ENCODE data around the gene NRARP.

The NRARP gene

DNA sequence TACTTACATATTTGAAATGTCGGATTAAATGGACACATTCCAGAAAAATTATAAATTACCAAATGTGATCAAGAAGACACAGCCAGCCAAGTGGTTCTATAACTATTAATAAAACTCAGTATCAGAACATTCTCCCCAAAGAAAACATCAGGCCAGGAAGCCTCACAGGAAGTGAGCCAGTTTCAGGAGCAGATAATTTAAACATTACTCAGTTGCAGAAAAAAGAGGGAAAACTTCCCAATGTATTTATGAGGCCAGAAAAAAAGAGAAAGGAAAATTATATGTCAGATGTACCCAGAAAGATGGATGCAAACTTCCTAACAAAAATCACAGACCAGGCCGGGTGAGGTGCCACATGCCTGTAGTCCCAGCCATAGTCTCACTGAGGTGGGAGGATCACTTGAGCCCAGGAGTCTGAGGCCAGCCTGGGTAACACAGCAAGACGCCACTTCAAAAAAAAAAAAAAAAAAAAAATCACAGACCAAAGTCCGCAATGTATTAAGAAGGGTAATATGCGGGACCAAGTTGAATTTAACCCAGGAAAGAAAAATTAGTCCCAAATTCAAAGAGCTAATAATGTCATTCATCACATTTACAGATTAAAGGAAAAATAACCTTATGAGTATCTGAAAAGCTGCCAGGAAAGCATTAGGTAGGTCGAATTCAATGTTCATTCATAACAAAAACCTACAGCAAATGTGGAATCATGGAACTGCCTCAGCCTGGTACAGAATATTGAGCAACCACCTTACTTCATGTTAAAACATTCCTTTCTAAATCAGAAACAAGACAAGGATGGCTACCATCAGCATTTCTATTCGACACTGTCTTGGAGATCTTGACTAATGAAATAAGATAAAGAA, 37.2 kb upstream of the NRARP start:
- no peak overlapping the region for H3K9ac ChIP-seq (ENCODE audit: low read length)
- no peaks in the 10 kb centered on the region for H3K27me3 ChIP-seq (ENCODE audit: low read depth, low read length)
- H3K4me2 ChIP-seq (ENCODE audit: low read length): no peak overlapping the region
- no peak overlapping the region for H3K4me3 ChIP-seq (ENCODE audit: low read length)
- H3K9me3 ChIP-seq (ENCODE audit: insufficient read depth, low read length): no peaks in the 10 kb centered on the region
- H4K20me1 ChIP-seq (ENCODE audit: insufficient read depth, low read length): no peaks in the 10 kb centered on the region
- no peak overlapping the region for H3K27ac ChIP-seq (ENCODE audit: low read length)
- no peaks in the 10 kb centered on the region for H3K36me3 ChIP-seq (replicated peaks; ENCODE audit: low read depth, low read length)
- H2AFZ ChIP-seq (ENCODE audit: low read depth, low read length): no peak overlapping the region
- no peaks in the 10 kb centered on the region for H3K79me2 ChIP-seq (ENCODE audit: low read length)
- H3K4me1 ChIP-seq (ENCODE audit: low read length): no peaks in the 10 kb centered on the region
- TF ChIP-seq, protein P1, sequence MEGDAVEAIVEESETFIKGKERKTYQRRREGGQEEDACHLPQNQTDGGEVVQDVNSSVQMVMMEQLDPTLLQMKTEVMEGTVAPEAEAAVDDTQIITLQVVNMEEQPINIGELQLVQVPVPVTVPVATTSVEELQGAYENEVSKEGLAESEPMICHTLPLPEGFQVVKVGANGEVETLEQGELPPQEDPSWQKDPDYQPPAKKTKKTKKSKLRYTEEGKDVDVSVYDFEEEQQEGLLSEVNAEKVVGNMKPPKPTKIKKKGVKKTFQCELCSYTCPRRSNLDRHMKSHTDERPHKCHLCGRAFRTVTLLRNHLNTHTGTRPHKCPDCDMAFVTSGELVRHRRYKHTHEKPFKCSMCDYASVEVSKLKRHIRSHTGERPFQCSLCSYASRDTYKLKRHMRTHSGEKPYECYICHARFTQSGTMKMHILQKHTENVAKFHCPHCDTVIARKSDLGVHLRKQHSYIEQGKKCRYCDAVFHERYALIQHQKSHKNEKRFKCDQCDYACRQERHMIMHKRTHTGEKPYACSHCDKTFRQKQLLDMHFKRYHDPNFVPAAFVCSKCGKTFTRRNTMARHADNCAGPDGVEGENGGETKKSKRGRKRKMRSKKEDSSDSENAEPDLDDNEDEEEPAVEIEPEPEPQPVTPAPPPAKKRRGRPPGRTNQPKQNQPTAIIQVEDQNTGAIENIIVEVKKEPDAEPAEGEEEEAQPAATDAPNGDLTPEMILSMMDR (IDR thresholded peaks at IDR 0.05; ENCODE audit: low read depth, low read length): no peak
- TF ChIP-seq EZH2phosphoT487 (IDR thresholded peaks at IDR 0.05; ENCODE audit: low read depth): no peak

DNA sequence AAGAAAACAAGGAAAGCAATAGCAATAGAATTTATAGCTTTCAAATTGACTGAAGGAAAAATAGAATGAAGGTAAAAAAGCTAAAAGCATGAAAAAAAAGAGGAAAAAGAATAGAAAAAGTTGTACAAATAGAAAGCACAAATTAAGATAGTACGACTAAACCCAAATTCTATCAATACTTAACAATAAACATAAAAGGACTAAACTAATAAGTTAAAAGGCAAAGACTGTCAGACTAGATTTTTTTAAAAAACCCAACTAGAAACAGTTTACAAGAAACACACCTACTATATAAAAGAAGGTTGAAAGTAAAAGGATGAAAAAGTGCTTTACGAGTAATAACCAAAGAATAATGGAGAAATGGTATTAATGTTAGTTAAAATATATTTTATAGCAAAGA, 34.7 kb upstream of the NRARP start:
- Histone ChIP-seq H2AFZ (ENCODE audit: low read depth, low read length) (no peak overlapping the region), H3K36me3 (replicated peaks; ENCODE audit: low read depth, low read length) (no peaks in the 10 kb centered on the region), H3K79me2 (ENCODE audit: low read length) (no peaks in the 10 kb centered on the region), H3K4me1 (ENCODE audit: low read length) (no peaks in the 10 kb centered on the region), H4K20me1 (ENCODE audit: insufficient read depth, low read length) (no peaks in the 10 kb centered on the region), H3K4me3 (ENCODE audit: low read length) (no peak overlapping the region), H3K9me3 (ENCODE audit: insufficient read depth, low read length) (no peaks in the 10 kb centered on the region), H3K27ac (ENCODE audit: low read length) (no peak overlapping the region), H3K27me3 (ENCODE audit: low read depth, low read length) (no peaks in the 10 kb centered on the region), H3K4me2 (ENCODE audit: low read length) (no peak overlapping the region), H3K9ac (ENCODE audit: low read length) (no peak overlapping the region)
- TF ChIP-seq, protein P1 (IDR thresholded peaks at IDR 0.05; ENCODE audit: low read depth, low read length): no peak

DNA sequence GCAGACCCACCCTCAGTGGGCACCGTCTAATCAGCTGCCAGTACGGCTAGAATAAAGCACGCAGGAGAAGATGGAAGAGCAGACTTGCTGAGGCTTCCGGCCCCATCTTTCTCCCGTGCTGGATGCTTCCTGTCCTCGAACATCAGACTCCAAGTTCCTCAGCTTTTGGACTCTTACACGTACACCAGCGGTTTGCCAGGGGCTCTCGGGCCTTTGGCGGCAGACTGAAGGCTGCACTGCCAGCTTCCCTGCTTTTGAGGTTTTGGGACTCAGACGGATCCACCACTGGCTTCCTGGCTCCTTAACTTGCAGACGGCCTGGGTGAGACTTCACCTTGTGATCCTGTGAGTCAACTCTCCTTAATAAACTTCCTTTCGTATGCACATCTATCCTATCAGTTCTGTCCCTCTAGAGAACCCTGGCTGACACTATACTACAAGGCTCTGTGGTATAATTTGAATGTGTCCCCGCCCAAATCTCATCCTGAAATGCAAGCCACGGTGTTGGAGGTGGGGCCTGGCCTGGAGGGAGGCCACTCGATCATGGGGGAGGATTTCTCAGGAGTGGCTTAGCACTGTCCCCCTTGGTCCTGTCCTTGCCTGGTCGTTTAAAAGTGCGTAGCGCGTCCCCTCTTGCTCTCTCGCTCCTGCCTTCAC, 31.1 kb upstream of the NRARP start:
- no peak overlapping the region for H3K27ac ChIP-seq (ENCODE audit: low read length)
- no peaks in the 10 kb centered on the region for H3K4me1 ChIP-seq (ENCODE audit: low read length)
- H4K20me1 ChIP-seq (ENCODE audit: insufficient read depth, low read length): no peaks in the 10 kb centered on the region
- H3K79me2 ChIP-seq (ENCODE audit: low read length): no peaks in the 10 kb centered on the region
- H3K9ac ChIP-seq (ENCODE audit: low read length): no peak overlapping the region
- TF ChIP-seq, protein P1 (IDR thresholded peaks at IDR 0.05; ENCODE audit: low read depth, low read length): no peak
- TF ChIP-seq EZH2phosphoT487 (IDR thresholded peaks at IDR 0.05; ENCODE audit: low read depth): no peak
- H3K9me3 ChIP-seq (ENCODE audit: insufficient read depth, low read length): no peaks in the 10 kb centered on the region
- no peak overlapping the region for H2AFZ ChIP-seq (ENCODE audit: low read depth, low read length)
- no peaks in the 10 kb centered on the region for H3K36me3 ChIP-seq (replicated peaks; ENCODE audit: low read depth, low read length)
- no peak overlapping the region for H3K4me2 ChIP-seq (ENCODE audit: low read length)
- H3K4me3 ChIP-seq (ENCODE audit: low read length): no peak overlapping the region
- H3K27me3 ChIP-seq (ENCODE audit: low read depth, low read length): no peaks in the 10 kb centered on the region

GRCh38 chr9:137331929-137332328, 29.9 kb upstream of the NRARP start:
- H3K27ac ChIP-seq (ENCODE audit: low read length): no peak overlapping the region
- no peak overlapping the region for H3K9ac ChIP-seq (ENCODE audit: low read length)
- no peaks in the 10 kb centered on the region for H4K20me1 ChIP-seq (ENCODE audit: insufficient read depth, low read length)
- no peaks in the 10 kb centered on the region for H3K36me3 ChIP-seq (replicated peaks; ENCODE audit: low read depth, low read length)
- no peak overlapping the region for H3K4me3 ChIP-seq (ENCODE audit: low read length)
- TF ChIP-seq EZH2phosphoT487 (IDR thresholded peaks at IDR 0.05; ENCODE audit: low read depth): no peak
- TF ChIP-seq, protein P1 (IDR thresholded peaks at IDR 0.05; ENCODE audit: low read depth, low read length): no peak
- H3K9me3 ChIP-seq (ENCODE audit: insufficient read depth, low read length): no peaks in the 10 kb centered on the region
- H3K4me1 ChIP-seq (ENCODE audit: low read length): peaks cover 5% of the 10 kb centered on the region
- H3K27me3 ChIP-seq (ENCODE audit: low read depth, low read length): no peaks in the 10 kb centered on the region
- H3K79me2 ChIP-seq (ENCODE audit: low read length): no peaks in the 10 kb centered on the region
- no peak overlapping the region for H3K4me2 ChIP-seq (ENCODE audit: low read length)
- no peak overlapping the region for H2AFZ ChIP-seq (ENCODE audit: low read depth, low read length)
